HuH-7 (cell line): ENCODE data around the gene MALT1.
A peak's percentile ranks its signal among the peaks of the same experiment; 100 is the strongest.

ENCODE experiments used
- DNase-seq: peaks from one replicate; pipeline ENCODE4 v3.0.0; 2011; ENCODE audit warnings: low spot score

Gene MALT1

DNA sequence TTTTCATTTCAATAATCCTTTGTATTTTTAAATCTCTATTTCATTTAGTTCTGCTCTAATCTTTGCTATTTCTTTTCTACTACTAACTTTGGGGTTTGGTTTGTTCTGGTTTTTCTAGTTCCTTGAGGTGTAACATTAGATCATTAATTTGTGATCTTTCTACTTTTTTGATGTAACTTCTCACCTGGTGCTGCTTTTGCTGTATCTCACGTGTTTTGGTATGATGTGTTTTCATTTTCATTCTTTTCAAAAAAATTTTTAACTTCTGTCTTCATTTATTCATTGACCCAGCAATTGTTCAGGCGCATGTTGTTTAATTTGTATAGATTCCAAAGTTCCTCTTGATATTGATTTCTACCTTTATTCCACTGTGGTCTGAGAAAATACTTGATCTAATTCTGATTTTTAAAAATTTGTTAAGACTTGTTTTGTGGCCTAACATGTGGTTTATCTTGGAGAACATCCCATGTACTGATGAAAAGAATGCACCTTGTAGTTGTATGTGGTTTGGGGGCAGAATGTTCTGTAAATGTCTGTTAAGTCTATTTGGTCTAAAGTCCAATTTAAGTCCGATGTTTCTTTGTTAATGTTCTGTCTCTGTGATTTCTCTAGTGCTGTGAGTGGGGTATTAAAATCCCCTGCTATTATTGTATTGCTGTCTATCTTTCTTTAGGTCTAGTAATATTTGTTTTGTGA, 17.3 kb upstream of the MALT1 start:
- DNase-seq = no peak

GRCh38 chr18:58654896-58655614, 16.2 kb upstream of the MALT1 start:
- DNase-seq = no peak

GRCh38 chr18:58657081-58657480, 14.2 kb upstream of the MALT1 start:
- DNase-seq = no peak

- no peak for DNase-seq
Measured at GRCh38 chr18:58657494-58657893, 13.8 kb upstream of the MALT1 start.

DNA sequence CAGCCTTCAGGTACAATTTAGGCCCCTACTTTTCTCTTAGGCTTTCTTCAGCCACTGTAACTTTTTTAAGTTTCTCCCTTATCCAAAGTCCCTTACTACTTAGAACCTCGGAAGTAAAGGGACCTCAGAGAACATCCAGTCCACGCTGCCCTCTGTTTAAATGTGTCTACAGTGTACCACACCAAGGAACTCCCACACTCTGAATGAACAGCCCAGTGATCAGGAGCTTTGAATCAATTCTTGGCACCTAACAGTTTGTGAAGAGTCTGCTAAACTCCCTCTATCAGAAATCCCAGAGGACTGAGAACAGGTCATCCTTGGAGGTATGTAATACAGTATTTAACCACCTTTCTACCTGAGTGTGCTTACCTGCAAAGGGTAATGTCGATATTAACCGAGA, 11.6 kb upstream of the MALT1 start:
- DNase-seq = no peak

- no peak for DNase-seq
Measured at GRCh38 chr18:58660915-58661314, 10.3 kb upstream of the MALT1 start.

DNA sequence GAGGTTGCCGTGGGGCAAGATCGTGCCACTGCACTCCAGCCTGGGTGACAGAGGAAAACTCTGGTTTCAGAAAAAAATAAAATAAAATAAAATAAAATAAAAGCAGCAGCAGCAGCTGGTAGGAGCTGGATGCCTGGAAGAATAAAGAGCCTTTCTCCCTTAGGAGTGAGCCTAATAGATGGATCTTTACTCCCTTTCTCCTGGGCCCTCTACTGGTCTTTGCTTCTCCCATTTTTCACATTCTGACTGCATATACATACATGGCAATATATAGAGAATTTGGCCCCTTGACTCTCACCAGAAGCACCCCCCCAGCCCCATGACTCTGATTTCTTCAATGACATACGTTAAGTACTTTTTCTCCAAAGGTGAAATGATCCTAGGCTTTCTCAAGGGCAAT, 9.8 kb upstream of the MALT1 start:
- DNase-seq = peak; percentile 30

GRCh38 chr18:58662118-58662517, 9.1 kb upstream of the MALT1 start:
- DNase-seq = no peak

- DNase-seq = no peak
Measured at GRCh38 chr18:58666176-58666575, 5.1 kb upstream of the MALT1 start.

DNA sequence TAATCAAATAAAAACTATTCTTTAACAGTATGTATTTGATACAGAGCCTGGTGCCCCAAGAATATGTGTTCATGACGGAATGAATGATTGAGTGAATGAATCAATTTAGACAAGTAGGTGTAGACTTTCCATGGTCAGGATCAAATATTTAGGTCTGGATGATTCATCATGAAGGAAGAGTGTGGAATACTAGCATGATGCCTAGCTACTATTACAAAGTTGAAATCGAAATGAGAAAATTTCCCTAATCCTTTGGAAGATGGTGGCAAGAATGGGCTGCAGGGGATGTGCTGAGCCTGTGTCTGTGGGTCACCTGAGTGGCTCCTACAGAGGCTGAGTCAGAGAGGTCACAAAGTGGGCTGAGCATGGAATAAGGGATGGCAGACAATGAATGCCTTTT, 3.1 kb upstream of the MALT1 start:
- no peak for DNase-seq

DNA sequence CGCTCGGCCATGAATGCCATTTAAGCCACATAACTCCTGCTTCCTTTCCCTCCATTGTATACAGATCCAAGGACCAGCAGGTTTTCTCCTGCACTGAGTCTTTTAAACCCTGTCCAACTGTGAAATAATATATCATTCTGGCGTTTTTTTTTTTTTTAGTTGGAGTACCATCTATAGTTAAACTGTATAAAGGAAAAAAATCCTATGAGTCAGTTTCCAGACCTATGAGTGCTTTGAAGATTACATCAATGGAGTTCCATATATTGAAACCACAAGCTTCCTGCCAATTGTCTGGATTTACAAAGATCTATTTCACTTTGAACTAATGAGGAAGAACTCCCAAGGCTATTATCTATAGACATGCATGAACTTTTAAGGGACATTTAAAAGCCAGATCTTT, 2.4 kb upstream of the MALT1 start:
- no peak for DNase-seq

GRCh38 chr18:58669731-58670378, 1.4 kb upstream of the MALT1 start:
- no peak for DNase-seq

- no peak for DNase-seq
Measured at GRCh38 chr18:58670404-58671110, 708 bp upstream of the MALT1 start.

GRCh38 chr18:58671632-58672564, 633 bp downstream of the MALT1 start:
- DNase-seq = peak; percentile 28

- no peak for DNase-seq
Measured at GRCh38 chr18:58674159-58674558, 2.9 kb downstream of the MALT1 start.

- DNase-seq = no peak
Measured at GRCh38 chr18:58674863-58675472, 3.7 kb downstream of the MALT1 start.

DNA sequence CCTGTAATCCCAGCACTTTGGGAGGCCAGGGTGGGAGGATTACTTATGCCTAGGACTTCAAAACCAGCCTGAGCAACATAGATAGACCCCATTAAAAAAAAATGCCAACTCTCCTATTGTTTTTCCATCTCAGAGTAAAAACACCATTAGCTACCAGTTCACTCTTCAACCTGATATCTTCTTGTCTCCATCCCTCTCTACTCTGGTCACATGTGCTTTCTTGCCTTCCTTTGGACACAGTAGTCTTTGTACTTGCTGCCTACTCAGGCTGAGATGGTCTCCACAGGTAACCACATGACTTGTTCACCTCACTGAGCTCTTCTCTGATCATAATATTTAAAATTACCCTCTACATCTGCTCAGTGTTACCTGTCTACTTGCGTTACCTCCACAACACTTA, 5.0 kb downstream of the MALT1 start:
- DNase-seq = no peak

GRCh38 chr18:58682429-58683069, 11.3 kb downstream of the MALT1 start:
- DNase-seq = peak; percentile 36

DNA sequence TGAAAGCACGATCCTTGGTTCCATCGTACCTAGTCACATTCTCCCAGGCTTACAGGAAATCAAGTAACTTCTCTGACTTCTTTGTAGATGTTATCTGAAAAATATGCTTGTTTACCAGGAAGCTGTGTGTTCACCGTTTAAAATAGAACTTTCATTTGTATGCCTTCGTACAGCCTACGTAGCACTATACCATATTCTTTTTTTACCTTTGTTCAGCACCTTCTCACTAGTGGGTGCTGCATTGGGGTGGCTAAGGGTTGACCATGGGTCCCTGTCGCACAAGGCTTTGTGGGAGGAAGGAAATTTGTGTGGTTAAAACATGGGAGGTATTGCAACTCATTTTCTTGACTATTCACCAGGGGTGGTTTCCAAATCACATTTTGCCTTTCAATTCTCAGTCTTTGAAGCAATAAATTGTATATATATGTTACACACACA, 16.6 kb downstream of the MALT1 start:
- no peak for DNase-seq

DNA sequence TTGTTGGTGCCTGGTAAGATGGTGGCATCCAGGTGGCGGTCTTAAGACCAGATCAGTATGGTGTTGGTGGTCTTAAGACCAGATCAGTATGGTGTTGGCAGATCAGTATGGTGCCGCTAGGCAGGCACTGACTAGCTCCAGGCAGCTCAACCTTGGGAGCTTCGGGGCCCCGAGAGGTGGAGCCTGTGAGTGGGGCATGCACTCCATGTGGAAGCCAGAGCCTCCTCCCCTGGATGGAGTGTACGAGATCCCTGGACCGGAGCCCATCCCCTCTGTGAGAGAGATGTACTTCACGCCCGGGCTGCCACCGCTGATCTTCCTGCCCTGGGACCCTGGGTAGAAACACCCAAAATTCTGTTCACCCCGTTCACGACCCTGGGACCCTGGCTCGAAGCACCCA, 19.0 kb downstream of the MALT1 start:
- DNase-seq = no peak

- no peak for DNase-seq
Measured at GRCh38 chr18:58691256-58691655, 20.0 kb downstream of the MALT1 start.
